Measurements from ENCODE around the gene KDM4C.

Gene KDM4C

GRCh38 chr9:6855860-6856259 lies 98.1 kb downstream of the KDM4C start:
- no peak for DNase-seq (ENCODE audit: low read depth in 2 of 3, low spot score in 2 of 3)

GRCh38 chr9:6864102-6864501 lies 106.3 kb downstream of the KDM4C start:
- no peak for DNase-seq (ENCODE audit: low read depth in 2 of 3, low spot score in 2 of 3)

- no peak for DNase-seq (ENCODE audit: low read depth in 2 of 3, low spot score in 2 of 3)
Measured at GRCh38 chr9:6869081-6869948, 111.5 kb downstream of the KDM4C start.

- no peak for DNase-seq (ENCODE audit: low read depth in 2 of 3, low spot score in 2 of 3)
Measured at GRCh38 chr9:6870149-6870548, 112.4 kb downstream of the KDM4C start.

- no peak for DNase-seq (ENCODE audit: low read depth in 2 of 3, low spot score in 2 of 3)
Measured at GRCh38 chr9:6870650-6871477, 113.1 kb downstream of the KDM4C start.

GRCh38 chr9:6873857-6874256 lies 116.1 kb downstream of the KDM4C start:
- no peak for DNase-seq (ENCODE audit: low read depth in 2 of 3, low spot score in 2 of 3)

- DNase-seq (ENCODE audit: low read depth in 2 of 3, low spot score in 2 of 3) = no peak
Measured at GRCh38 chr9:6876195-6876894, 118.6 kb downstream of the KDM4C start.

- no peak for DNase-seq (ENCODE audit: low read depth in 2 of 3, low spot score in 2 of 3)
Measured at GRCh38 chr9:6877671-6878161, 119.9 kb downstream of the KDM4C start.

- no peak for DNase-seq (ENCODE audit: low read depth in 2 of 3, low spot score in 2 of 3)
Measured at GRCh38 chr9:6880626-6881025, 122.9 kb downstream of the KDM4C start.

GRCh38 chr9:6884101-6884500 lies 126.3 kb downstream of the KDM4C start:
- no peak for DNase-seq (ENCODE audit: low read depth in 2 of 3, low spot score in 2 of 3)

GRCh38 chr9:6884990-6885389 lies 127.2 kb downstream of the KDM4C start:
- no peak for DNase-seq (ENCODE audit: low read depth in 2 of 3, low spot score in 2 of 3)

- DNase-seq (ENCODE audit: low read depth in 2 of 3, low spot score in 2 of 3) = no peak
Measured at GRCh38 chr9:6887051-6887450, 129.3 kb downstream of the KDM4C start.

- no peak for DNase-seq (ENCODE audit: low read depth in 2 of 3, low spot score in 2 of 3)
Measured at GRCh38 chr9:6889868-6890267, 132.1 kb downstream of the KDM4C start.

GRCh38 chr9:6893350-6894131 lies 135.8 kb downstream of the KDM4C start:
- DNase-seq (ENCODE audit: low read depth in 2 of 3, low spot score in 2 of 3) = no peak

- DNase-seq (ENCODE audit: low read depth in 2 of 3, low spot score in 2 of 3) = no peak
Measured at GRCh38 chr9:6894135-6894534, 136.4 kb downstream of the KDM4C start.

- no peak for DNase-seq (ENCODE audit: low read depth in 2 of 3, low spot score in 2 of 3)
Measured at GRCh38 chr9:6895754-6896153, 138.0 kb downstream of the KDM4C start.

- DNase-seq (ENCODE audit: low read depth in 2 of 3, low spot score in 2 of 3) = no peak
Measured at GRCh38 chr9:6896562-6896961, 138.8 kb downstream of the KDM4C start.

- no peak for DNase-seq (ENCODE audit: low read depth in 2 of 3, low spot score in 2 of 3)
Measured at GRCh38 chr9:6897207-6897822, 139.5 kb downstream of the KDM4C start.

- DNase-seq (ENCODE audit: low read depth in 2 of 3, low spot score in 2 of 3) = no peak
Measured at GRCh38 chr9:6897898-6898302, 140.1 kb downstream of the KDM4C start.

GRCh38 chr9:6899274-6899673 lies 141.5 kb downstream of the KDM4C start:
- no peak for DNase-seq (ENCODE audit: low read depth in 2 of 3, low spot score in 2 of 3)

Data from activated CD8-positive, alpha-beta memory T cell treated with anti-CD3 and anti-CD28 coated beads for 48 hours (primary cell).